IMR-90 (cell line): ENCODE data around the gene DTX1. TPM values are rescaled to one million over a fixed set of nuclear protein-coding genes. Genes with fewer than 3 reads are reported as not detected.

Source experiments
- ATAC-seq: fragments of 200-7000 bp; cut with Tn5 transposase; 2 replicates; pipeline ENCODE4 v1.9.1; 2020; ENCODE audit warnings: low read depth, mild to moderate bottlenecking, moderate library complexity
- BruUV-seq: library from RNA; stranded (reverse); fragments of 400-500 nt; replicated peaks from 2 replicates; lab custom pipeline; 2021; lab: Mats Ljungman, UMichigan
- CTCF ChIA-PET: fragments of 300-600 bp; formaldehyde crosslinking; extraction: SDS; loops from one replicate; lab custom pipeline; 2021; ENCODE audit warnings: antibody characterized with exemption; lab: Yijun Ruan, JAX
- POLR2A ChIA-PET: fragments of 300-600 bp; sonication (Branson Sonifier 250); formaldehyde crosslinking; loops from one replicate; lab custom pipeline; 2022; ENCODE audit warnings: antibody characterized with exemption; ENCODE audit not compliant: unreplicated experiment; lab: Charles Lee
- DNase-seq: peaks from one replicate; pipeline ENCODE4 v3.0.0; 2013
- H2AFZ ChIP-seq: replicated peaks from 2 replicates; pipeline ENCODE3; 2013; ENCODE audit warnings: low read length, mild to moderate bottlenecking; ENCODE audit not compliant: poor library complexity
- H2AK5ac ChIP-seq: 2 replicates; pipeline ENCODE4 v1.6.1; 2013; ENCODE audit warnings: low read depth, low read length, inconsistent platforms
- H2AK9ac ChIP-seq: replicated peaks from 2 replicates; pipeline ENCODE3; 2013; ENCODE audit warnings: mild to moderate bottlenecking, low read depth, low read length, moderate library complexity; ENCODE audit not compliant: poor library complexity
- H2BK120ac ChIP-seq: 2 replicates; pipeline ENCODE4 v1.6.1; 2013; ENCODE audit warnings: low read depth, low read length, inconsistent platforms
- H2BK15ac ChIP-seq: 3 replicates; pipeline ENCODE4 v1.6.1; 2013; ENCODE audit warnings: low read depth, low read length, inconsistent platforms
- H2BK20ac ChIP-seq: 2 replicates; pipeline ENCODE4 v1.6.1; 2013; ENCODE audit warnings: low read depth, mild to moderate bottlenecking, inconsistent platforms, low read length, moderate library complexity
- H2BK5ac ChIP-seq: 2 replicates; pipeline ENCODE4 v1.6.1; 2013; ENCODE audit warnings: mild to moderate bottlenecking, low read depth, low read length, inconsistent platforms; ENCODE audit not compliant: poor library complexity, severe bottlenecking
- H3K14ac ChIP-seq: replicated peaks from 2 replicates; pipeline ENCODE4 v1.6.1; 2013; ENCODE audit warnings: low read depth, low read length, inconsistent platforms
- H3K18ac ChIP-seq: 2 replicates; pipeline ENCODE4 v1.6.1; 2013; ENCODE audit warnings: low read depth, low read length, control low read depth
- H3K23ac ChIP-seq: 2 replicates; pipeline ENCODE4 v1.6.1; 2013; ENCODE audit warnings: low read depth, low read length, inconsistent platforms
- H3K27ac ChIP-seq: 2 replicates; pipeline ENCODE4 v1.5.1; 2013; ENCODE audit warnings: mild to moderate bottlenecking, control low read depth, low read length; ENCODE audit not compliant: insufficient read depth
- H3K27me3 ChIP-seq: 2 replicates; pipeline ENCODE4 v1.6.1; 2013; ENCODE audit warnings: low read length; ENCODE audit not compliant: control insufficient read depth, insufficient read depth
- H3K36me3 ChIP-seq: 2 replicates; pipeline ENCODE4 v1.6.1; 2013; ENCODE audit warnings: low read length, mixed read lengths; ENCODE audit not compliant: control insufficient read depth, insufficient read depth
- H3K4ac ChIP-seq: 2 replicates; pipeline ENCODE4 v1.6.1; 2013; ENCODE audit warnings: low read depth, low read length, inconsistent platforms
- H3K4me1 ChIP-seq: 2 replicates; pipeline ENCODE4 v1.6.1; 2013; ENCODE audit warnings: low read length, mixed read lengths; ENCODE audit not compliant: control insufficient read depth, insufficient read depth
- H3K4me2 ChIP-seq: 2 replicates; pipeline ENCODE4 v1.6.1; 2013; ENCODE audit warnings: low read depth, mild to moderate bottlenecking, control low read depth, low read length, moderate library complexity
- H3K4me3 ChIP-seq: 2 replicates; pipeline ENCODE4 v1.5.1; 2013; ENCODE audit warnings: low read depth, mild to moderate bottlenecking, control low read depth, low read length, moderate library complexity; ENCODE audit not compliant: insufficient read depth
- H3K56ac ChIP-seq: 2 replicates; pipeline ENCODE4 v1.6.1; 2013; ENCODE audit warnings: low read length, inconsistent platforms; ENCODE audit not compliant: insufficient read depth; ENCODE audit errors: extremely low read depth
- H3K79me1 ChIP-seq, 2 experiments: 2 replicates each; pipeline ENCODE4 v1.6.1; 2013; ENCODE audit warnings: low read length in 2 of 2, inconsistent platforms in 1 of 2, low read depth in 1 of 2
- H3K9ac ChIP-seq: 2 replicates; pipeline ENCODE4 v1.6.1; 2013; ENCODE audit warnings: low read depth, low read length, control low read depth
- H3K9me1 ChIP-seq: 2 replicates; pipeline ENCODE4 v1.6.1; 2013; ENCODE audit warnings: low read length, inconsistent platforms; ENCODE audit not compliant: insufficient read depth
- H3K9me3 ChIP-seq: 2 replicates; pipeline ENCODE4 v1.6.1; 2013; ENCODE audit warnings: low read length; ENCODE audit not compliant: control insufficient read depth, insufficient read depth
- H4K20me1 ChIP-seq: 2 replicates; pipeline ENCODE4 v1.6.1; 2013; ENCODE audit warnings: low read length, inconsistent platforms; ENCODE audit not compliant: insufficient read depth
- H4K5ac ChIP-seq: 2 replicates; pipeline ENCODE4 v1.6.1; 2013; ENCODE audit warnings: mild to moderate bottlenecking, low read depth, low read length, control low read depth
- H4K8ac ChIP-seq, 2 experiments: 2 replicates each; pipeline ENCODE4 v1.6.1; 2013; ENCODE audit warnings: low read depth in 2 of 2, low read length in 2 of 2, control low read depth in 1 of 2, inconsistent platforms in 1 of 2
- H4K91ac ChIP-seq: 2 replicates; pipeline ENCODE4 v1.6.1; 2013; ENCODE audit warnings: low read depth, low read length, inconsistent platforms; ENCODE audit not compliant: insufficient read depth
- BHLHE40 ChIP-seq: fragments of 150-350 bp; IDR thresholded peaks from 2 replicates; pipeline ENCODE4 v1.6.1; 2016; ENCODE audit warnings: mild to moderate bottlenecking, low read depth, low read length
- CHD1 ChIP-seq: IDR thresholded peaks from 2 replicates; pipeline ENCODE4 v1.6.1; 2012; ENCODE audit warnings: low read depth, low read length, improper control_type of control experiment
- CTCF ChIP-seq: conservative IDR thresholded peaks from 2 replicates; pipeline ENCODE4 v1.5.1; 2012; ENCODE audit warnings: mild to moderate bottlenecking, low read depth, low read length, improper control_type of control experiment
- ELK1 ChIP-seq: fragments of 150-350 bp; IDR thresholded peaks from 2 replicates; pipeline ENCODE4 v1.6.1; 2016; ENCODE audit warnings: low read depth, mild to moderate bottlenecking, low read length, moderate library complexity, borderline replicate concordance
- FOS ChIP-seq: fragments of 150-350 bp; IDR thresholded peaks from 2 replicates; pipeline ENCODE4 v1.6.1; 2016; ENCODE audit warnings: low read depth, low read length
- MAFK ChIP-seq: IDR thresholded peaks from 2 replicates; pipeline ENCODE4 v1.6.1; 2012; ENCODE audit warnings: low read depth, low read length, improper control_type of control experiment
- MAZ ChIP-seq: IDR thresholded peaks from 2 replicates; pipeline ENCODE4 v1.6.1; 2012; ENCODE audit warnings: low read depth, mild to moderate bottlenecking, low read length, improper control_type of control experiment, moderate library complexity, borderline replicate concordance
- MXI1 ChIP-seq: IDR thresholded peaks from 2 replicates; pipeline ENCODE4 v1.6.1; 2012; ENCODE audit warnings: low read depth, mild to moderate bottlenecking, low read length, moderate library complexity, borderline replicate concordance
- NFE2L2 ChIP-seq: fragments of 150-350 bp; IDR thresholded peaks from 2 replicates; pipeline ENCODE4 v1.6.1; 2016; ENCODE audit warnings: low read depth, mild to moderate bottlenecking, low read length
- POLR2A ChIP-seq: IDR thresholded peaks from 2 replicates; pipeline ENCODE4 v1.6.1; 2012; ENCODE audit warnings: mild to moderate bottlenecking, low read depth, low read length
- RCOR1 ChIP-seq: IDR thresholded peaks from 2 replicates; pipeline ENCODE4 v1.6.1; 2012; ENCODE audit warnings: mild to moderate bottlenecking, low read length, improper control_type of control experiment; ENCODE audit not compliant: insufficient replicate concordance
- RFX5 ChIP-seq: IDR thresholded peaks from 2 replicates; pipeline ENCODE4 v1.8.0; 2012; ENCODE audit warnings: low read depth, mild to moderate bottlenecking, low read length, moderate library complexity
- SMC3 ChIP-seq: fragments of 150-350 bp; IDR thresholded peaks from 2 replicates; pipeline ENCODE4 v1.6.1; 2016; ENCODE audit warnings: low read depth, mild to moderate bottlenecking, antibody characterized with exemption, low read length, moderate library complexity
- WGBS, 2 experiments: methylation state at CpG; one replicate each; pipeline versions ENCODE4 v1.1.5 to v1.1.7; 2013; ENCODE audit warnings: missing lambda C conversion rate in 2 of 2; ENCODE audit not compliant: insufficient read length in 1 of 2; ENCODE audit errors: extremely low coverage in 2 of 2; 5-methylcytosine and 5-hydroxymethylcytosine counted together
- dilution Hi-C: fragments of 300-500 bp; cut with HindIII; formaldehyde crosslinking; loops from one replicate; pipeline ENCODE4 v1.14.3; 2018; ENCODE audit warnings: low sequenced_read_pairs; ENCODE audit not compliant: unreplicated experiment
- in situ Hi-C: fragments of 300-500 bp; cut with MboI; formaldehyde crosslinking; loops from 3 replicates; pipeline ENCODE4 v1.14.3; 2019; ENCODE audit warnings: low sequenced_read_pairs, inconsistent platforms, mixed read lengths
- intact Hi-C: fragments of 100-400 bp; cut with micrococcal nuclease; formaldehyde crosslinking; loops from 2 replicates; pipeline ENCODE4 v1.10.0; 2022
- polyA plus RNA-seq, 3 experiments: library from polyadenylated mRNA; depleted of rRNA; stranded (reverse); fragments of >200 nt; gene quantifications; 2 replicates each; pipeline ENCODE4 v1.2.3, GENCODE V29; 2012; ENCODE audit warnings: low replicate concordance in 1 of 3
- total RNA-seq: library from RNA; depleted of rRNA; stranded (reverse); fragments of >200 nt; gene quantifications from 2 replicates; pipeline ENCODE4 v1.2.3, GENCODE V29; 2012

DTX1 gene
- total and polyA plus RNA-seq, 2 of the 4 experiments (the other 2 are of a cell fraction), result not detected

DNA sequence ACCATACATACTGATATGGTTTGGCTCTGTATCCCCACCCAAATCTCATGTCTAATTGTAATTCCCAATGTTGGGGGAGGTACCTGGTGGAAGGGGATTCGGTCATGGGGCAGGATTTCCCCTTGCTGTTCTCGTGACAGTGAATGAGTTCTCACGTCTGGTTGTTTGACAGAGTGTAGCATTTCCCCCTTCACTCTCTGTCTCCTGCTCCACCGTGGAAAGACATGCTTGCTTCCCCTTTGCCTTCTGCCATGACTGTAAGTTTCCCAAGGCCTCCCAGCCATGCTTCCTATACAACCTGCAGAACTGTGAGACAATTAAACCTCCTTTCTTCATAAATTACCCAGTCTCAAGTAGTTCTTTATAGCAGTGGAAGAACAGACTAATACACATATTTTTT, 28.8 kb upstream of the DTX1 start:
- no peak overlapping the region for H2AK9ac ChIP-seq
- no peak overlapping the region for H2BK20ac ChIP-seq
- POLR2A ChIA-PET, result no interaction called here
- no peak overlapping the region for H2BK120ac ChIP-seq
- H2BK15ac ChIP-seq, result no peak overlapping the region
- no peak for ATAC-seq
- no peak overlapping the region for H3K18ac ChIP-seq
- no peak overlapping the region for H3K23ac ChIP-seq
- BruUV-seq, result no TSS peak
- CTCF ChIA-PET, result no interaction called here
- DNase-seq, result no peak
- no peak overlapping the region for H4K5ac ChIP-seq
- TF ChIP-seq FOS (no peak), BHLHE40 (no peak), MAZ (no peak), POLR2A (no peak), ELK1 (no peak), CHD1 (no peak), RCOR1 (no peak), NFE2L2 (no peak), SMC3 (no peak), MAFK (no peak), CTCF (no peak), RFX5 (no peak), MXI1 (no peak)
- intact Hi-C loops (no loop called here), dilution Hi-C loops (no loop called here), in situ Hi-C loops (no loop called here)
- no peak overlapping the region for H3K4me2 ChIP-seq
- H3K4me3 ChIP-seq, result no peak overlapping the region
- H3K9me3 ChIP-seq, result no peaks in the 10 kb centered on the region
- H3K79me1 ChIP-seq, result no peaks in the 10 kb centered on the region
- H3K56ac ChIP-seq, result no peak overlapping the region
- 13% methylated on average over 3 of the region's 4 CpGs; no CpG with 5 or more reads in 1 of the 2 experiments for WGBS, 2 experiments
- no peak overlapping the region for H4K8ac ChIP-seq
- H4K20me1 ChIP-seq, result no peaks in the 10 kb centered on the region
- H3K4ac ChIP-seq, result no peak overlapping the region
- no peak overlapping the region for H2AFZ ChIP-seq
- H3K27ac ChIP-seq, result no peak overlapping the region
- no peak overlapping the region for H4K91ac ChIP-seq
- H3K36me3 ChIP-seq, result no peaks in the 10 kb centered on the region
- no peaks in the 10 kb centered on the region for H3K9me1 ChIP-seq
- H2BK5ac ChIP-seq, result no peak overlapping the region
- H3K14ac ChIP-seq, result no peak overlapping the region
- no peaks in the 10 kb centered on the region for H3K27me3 ChIP-seq
- no peak overlapping the region for H2AK5ac ChIP-seq
- H3K9ac ChIP-seq, result no peak overlapping the region
- no peaks in the 10 kb centered on the region for H3K4me1 ChIP-seq
